ENCODE measurements around the gene OR3A2. TPM values are rescaled to one million over a fixed set of nuclear protein-coding genes. Genes with fewer than 3 reads are reported as not detected.
"Not testable (repeated sequence)": the region's sequence is repeated elsewhere in the genome, so short reads cannot be mapped to it uniquely, and the experiment has no call there.

OR3A2 gene
- total RNA-seq, 1 experiment from 2014 or later, result not detected

DNA sequence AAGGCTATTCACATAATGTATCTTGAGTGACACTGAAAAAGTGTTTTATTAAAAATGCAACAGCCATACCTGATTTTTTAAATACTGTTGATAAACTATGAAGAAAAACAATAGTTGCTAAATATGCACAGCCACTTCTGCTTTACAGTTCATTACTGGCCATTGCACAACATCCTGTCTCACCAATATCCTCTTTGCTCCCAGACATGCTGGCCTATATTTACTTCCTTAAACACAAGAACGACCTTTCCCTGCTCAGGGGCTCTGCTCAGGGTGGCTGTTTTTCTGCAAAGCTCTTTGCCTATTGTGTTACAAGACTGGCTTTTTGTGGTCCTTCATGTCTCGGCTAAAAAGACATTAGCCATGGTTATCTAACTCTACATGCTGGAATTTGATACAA, 147.4 kb downstream of the OR3A2 start:
- H3K9me3 Mint-ChIP-seq, result peaks cover 4 to 21% of the 10 kb centered on the region in 2 experiments; a peak in 3 of 5 replicates
- H3K79me2 ChIP-seq (ENCODE audit: insufficient read depth, low read length); H2BK15ac ChIP-seq (ENCODE audit: low read depth, low read length): not testable (repeated sequence)

DNA sequence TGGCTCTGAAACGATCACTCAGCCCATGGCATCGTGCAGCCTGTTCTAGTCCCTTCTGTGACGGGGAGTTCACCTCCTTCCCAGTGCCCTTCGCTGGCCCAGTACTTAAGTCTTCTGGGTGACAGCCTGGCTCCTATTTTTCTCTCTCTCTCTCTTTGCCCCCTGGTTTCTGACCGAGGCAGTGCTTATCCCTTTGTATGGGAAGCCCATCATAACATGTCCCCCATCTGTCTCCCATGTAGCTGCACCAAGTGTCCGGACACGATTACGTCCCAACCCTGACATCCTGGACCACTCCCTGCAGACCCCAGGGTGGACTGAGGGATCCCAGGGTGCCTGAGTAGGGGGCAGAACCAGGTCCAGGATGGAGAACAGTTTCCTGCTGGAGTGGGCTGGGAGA, 153.8 kb downstream of the OR3A2 start:
- H3K4ac ChIP-seq (ENCODE audit: low read depth, low read length); H3K4me3 Mint-ChIP-seq; H3K56ac ChIP-seq (ENCODE audit: insufficient read length, low read depth, low read length); H3K23me2 ChIP-seq (ENCODE audit: insufficient read length, low read depth, low read length, poor library complexity, severe bottlenecking); H3K27me3 Mint-ChIP-seq (ENCODE audit: low read depth); H3K27ac Mint-ChIP-seq; H3K36me3 Mint-ChIP-seq (ENCODE audit: insufficient read depth in 1 of 3, low read depth in 3 of 3); H4K91ac ChIP-seq (ENCODE audit: insufficient read length, low read depth, low read length); H3K4me1 ChIP-seq (ENCODE audit: insufficient read depth, low read length); DNase-seq; H3K9me3 ChIP-seq (ENCODE audit: control insufficient read depth, low read depth, low read length); H2BK5ac ChIP-seq (ENCODE audit: insufficient read length, low read length); H2BK120ac ChIP-seq (ENCODE audit: low read depth, low read length, poor library complexity, severe bottlenecking); H4K5ac ChIP-seq (ENCODE audit: insufficient read length, low read depth, low read length); H3K14ac ChIP-seq (ENCODE audit: insufficient read depth, low read length); H2AK5ac ChIP-seq (ENCODE audit: insufficient read length, low read length); H4K8ac ChIP-seq (replicated peaks; ENCODE audit: insufficient read length, low read depth, low read length); H2BK15ac ChIP-seq (ENCODE audit: low read depth, low read length); H3K27me3 ChIP-seq (ENCODE audit: insufficient read depth, low read length); H3K23ac ChIP-seq (ENCODE audit: insufficient read length, low read depth, low read length); H3K79me2 ChIP-seq (ENCODE audit: insufficient read depth, low read length); H3K18ac ChIP-seq (ENCODE audit: insufficient read length, low read depth, low read length); H3K4me1 Mint-ChIP-seq; H2BK12ac ChIP-seq (ENCODE audit: insufficient read length, low read depth, low read length); H3T11ph ChIP-seq (ENCODE audit: low read length); H3K4me2 ChIP-seq (ENCODE audit: insufficient read depth, insufficient read length, low read length); H3K9ac ChIP-seq (ENCODE audit: extremely low read depth, insufficient read length, low read length); H2AFZ ChIP-seq (ENCODE audit: low read length); H2BK20ac ChIP-seq (ENCODE audit: low read depth, low read length, poor library complexity, severe bottlenecking); H4K20me1 ChIP-seq (ENCODE audit: control insufficient read depth, insufficient read depth, insufficient read length); H3K27ac ChIP-seq (ENCODE audit: insufficient read length, low read depth, low read length); H3K79me1 ChIP-seq (ENCODE audit: insufficient read depth, low read depth, low read length, poor library complexity, severe bottlenecking): not testable (repeated sequence)
- WGBS (ENCODE audit: extremely low coverage, insufficient read length, low lambda C conversion rate), result no CpG with 5 or more reads among the region's 8 CpGs
- H3K9me3 Mint-ChIP-seq, result peaks cover 9 to 42% of the 10 kb centered on the region in 2 experiments

More for the DNA sequence above, 147.4 kb downstream of the OR3A2 start:
- H2BK20ac ChIP-seq (ENCODE audit: low read depth, low read length, poor library complexity, severe bottlenecking); H3K4me2 ChIP-seq (ENCODE audit: insufficient read depth, insufficient read length, low read length); H3K27me3 ChIP-seq (ENCODE audit: insufficient read depth, low read length); H3K79me1 ChIP-seq (ENCODE audit: insufficient read depth, low read depth, low read length, poor library complexity, severe bottlenecking); H4K8ac ChIP-seq (replicated peaks; ENCODE audit: insufficient read length, low read depth, low read length); H2BK12ac ChIP-seq (ENCODE audit: insufficient read length, low read depth, low read length); H2AK5ac ChIP-seq (ENCODE audit: insufficient read length, low read length); H2BK120ac ChIP-seq (ENCODE audit: low read depth, low read length, poor library complexity, severe bottlenecking); H3K4me3 Mint-ChIP-seq; H3K4me1 ChIP-seq (ENCODE audit: insufficient read depth, low read length); H3K14ac ChIP-seq (ENCODE audit: insufficient read depth, low read length); H4K20me1 ChIP-seq (ENCODE audit: control insufficient read depth, insufficient read depth, insufficient read length); H3T11ph ChIP-seq (ENCODE audit: low read length); H3K27me3 Mint-ChIP-seq (ENCODE audit: low read depth); H3K9ac ChIP-seq (ENCODE audit: extremely low read depth, insufficient read length, low read length); H3K27ac Mint-ChIP-seq; H3K9me3 ChIP-seq (ENCODE audit: control insufficient read depth, low read depth, low read length); H4K91ac ChIP-seq (ENCODE audit: insufficient read length, low read depth, low read length); H3K4me1 Mint-ChIP-seq; H3K27ac ChIP-seq (ENCODE audit: insufficient read length, low read depth, low read length); DNase-seq; H3K23ac ChIP-seq (ENCODE audit: insufficient read length, low read depth, low read length); H4K5ac ChIP-seq (ENCODE audit: insufficient read length, low read depth, low read length); H2BK5ac ChIP-seq (ENCODE audit: insufficient read length, low read length); H3K36me3 Mint-ChIP-seq (ENCODE audit: insufficient read depth in 1 of 3, low read depth in 3 of 3); H3K23me2 ChIP-seq (ENCODE audit: insufficient read length, low read depth, low read length, poor library complexity, severe bottlenecking); H3K18ac ChIP-seq (ENCODE audit: insufficient read length, low read depth, low read length); H3K4ac ChIP-seq (ENCODE audit: low read depth, low read length); H3K56ac ChIP-seq (ENCODE audit: insufficient read length, low read depth, low read length); H2AFZ ChIP-seq (ENCODE audit: low read length): not testable (repeated sequence)
- no CpG with 5 or more reads among the region's 2 CpGs for WGBS (ENCODE audit: extremely low coverage, insufficient read length, low lambda C conversion rate)
